SK-N-SH treated with all-trans-retinoic acid at 6 μM for 48 hours (cell line): ENCODE results near the gene IL16.

Experiments
- BACH2 ChIP-seq: fragments of 250-450 bp; sonication (Bioruptor Pico); IDR thresholded peaks from 2 replicates; pipeline ENCODE4 v1.9.0; 2021; ENCODE audit warnings: mild to moderate bottlenecking, borderline replicate concordance
- SNAI2 ChIP-seq: fragments of 250-450 bp; sonication (Bioruptor Pico); IDR thresholded peaks from 2 replicates; pipeline ENCODE4 v1.5.0; 2020; ENCODE audit warnings: mild to moderate bottlenecking, moderate library complexity
- ZNF8 ChIP-seq: fragments of 450-650 bp; formaldehyde crosslinking; IDR thresholded peaks from 2 replicates; pipeline ENCODE4 v1.5.0; 2020; ENCODE audit warnings: mild to moderate bottlenecking, moderate library complexity
- TF ChIP-seq, protein P1 (sequence below): fragments of 250-450 bp; sonication (Bioruptor Pico); IDR thresholded peaks from 2 replicates; pipeline ENCODE4 v1.5.1; 2020; ENCODE audit warnings: low read depth, mild to moderate bottlenecking, moderate library complexity

GRCh38 chr15:81298611-81299010 is 101.9 kb downstream of the IL16 start:
- TF ChIP-seq SNAI2 (CRISPR knock-in tag) (no peak), BACH2 (CRISPR knock-in tag) (no peak), ZNF8 (no peak)
- TF ChIP-seq, protein P1, sequence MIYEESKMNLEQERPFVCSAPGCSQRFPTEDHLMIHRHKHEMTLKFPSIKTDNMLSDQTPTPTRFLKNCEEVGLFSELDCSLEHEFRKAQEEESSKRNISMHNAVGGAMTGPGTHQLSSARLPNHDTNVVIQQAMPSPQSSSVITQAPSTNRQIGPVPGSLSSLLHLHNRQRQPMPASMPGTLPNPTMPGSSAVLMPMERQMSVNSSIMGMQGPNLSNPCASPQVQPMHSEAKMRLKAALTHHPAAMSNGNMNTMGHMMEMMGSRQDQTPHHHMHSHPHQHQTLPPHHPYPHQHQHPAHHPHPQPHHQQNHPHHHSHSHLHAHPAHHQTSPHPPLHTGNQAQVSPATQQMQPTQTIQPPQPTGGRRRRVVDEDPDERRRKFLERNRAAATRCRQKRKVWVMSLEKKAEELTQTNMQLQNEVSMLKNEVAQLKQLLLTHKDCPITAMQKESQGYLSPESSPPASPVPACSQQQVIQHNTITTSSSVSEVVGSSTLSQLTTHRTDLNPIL, result no peak
